Keratinocyte (primary cell): ENCODE measurements around the gene CENPS. TPM values are rescaled to one million over a fixed set of nuclear protein-coding genes. Genes with fewer than 3 reads are reported as not detected.

Experiments
- DNase-seq: peaks from one replicate; pipeline ENCODE4 v3.0.0-alpha.2; 2011; ENCODE audit warnings: low read depth, missing footprints, low spot score
- FAIRE-seq: peaks from 2 replicates; lab custom pipeline; 2011; peaks lifted over from hg19 to GRCh38; lab: Jason Lieb, UNC
- H2AFZ ChIP-seq: 2 replicates; pipeline ENCODE4 v1.6.0; 2012; ENCODE audit warnings: low read length, control low read depth, inconsistent platforms; ENCODE audit not compliant: control insufficient read depth
- H3K27ac ChIP-seq: 2 replicates; pipeline ENCODE4 v1.5.1; 2011; ENCODE audit warnings: low read length; ENCODE audit not compliant: control insufficient read depth, insufficient read depth
- H3K27me3 ChIP-seq: 3 replicates; pipeline ENCODE4 v1.6.0; 2011; ENCODE audit warnings: low read length; ENCODE audit not compliant: control insufficient read depth, insufficient read depth; ENCODE audit errors: extremely low read depth
- H3K36me3 ChIP-seq, 2 experiments: 2 replicates in 1 of 2; 3 replicates in 1 of 2; pipeline ENCODE4 v1.5.1; 2011; ENCODE audit warnings: low read length in 2 of 2, mild to moderate bottlenecking in 1 of 2; ENCODE audit not compliant: control insufficient read depth in 2 of 2, insufficient read depth in 2 of 2; ENCODE audit errors: extremely low read depth in 1 of 2
- H3K4me1 ChIP-seq: 3 replicates; pipeline ENCODE4 v1.5.1; 2011; ENCODE audit warnings: low read length; ENCODE audit not compliant: control insufficient read depth, insufficient read depth; ENCODE audit errors: extremely low read depth
- H3K4me2 ChIP-seq: 3 replicates; pipeline ENCODE4 v1.6.0; 2011; ENCODE audit warnings: low read depth, low read length; ENCODE audit not compliant: control insufficient read depth, insufficient read depth; ENCODE audit errors: extremely low read depth
- H3K4me3 ChIP-seq, 3 experiments: fragments of 200-600 bp in 1 of 3; sonication (generic) in 1 of 3; 2 replicates in 2 of 3; 3 replicates in 1 of 3; pipeline ENCODE4 v1.5.1; 2011 to 2016; ENCODE audit warnings: low read length in 3 of 3, mild to moderate bottlenecking in 3 of 3, control low read depth in 2 of 3, inconsistent platforms in 1 of 3, low read depth in 1 of 3, mixed read lengths in 1 of 3, mixed run types in 1 of 3, moderate library complexity in 1 of 3; ENCODE audit not compliant: control insufficient read depth in 2 of 3, insufficient read depth in 2 of 3; ENCODE audit errors: extremely low read depth in 1 of 3
- H3K79me2 ChIP-seq: 2 replicates; pipeline ENCODE4 v1.6.0; 2012; ENCODE audit warnings: low read length; ENCODE audit not compliant: control insufficient read depth, insufficient read depth
- H3K9ac ChIP-seq: 3 replicates; pipeline ENCODE4 v1.6.0; 2011; ENCODE audit warnings: low read length; ENCODE audit not compliant: control insufficient read depth, insufficient read depth; ENCODE audit errors: extremely low read depth
- H3K9me1 ChIP-seq: 3 replicates; pipeline ENCODE4 v1.6.0; 2011; ENCODE audit warnings: low read length; ENCODE audit not compliant: control insufficient read depth, insufficient read depth; ENCODE audit errors: extremely low read depth
- H3K9me3 ChIP-seq: 2 replicates; pipeline ENCODE4 v1.5.1; 2012; ENCODE audit warnings: low read depth, low read length; ENCODE audit not compliant: control insufficient read depth
- H4K20me1 ChIP-seq: 3 replicates; pipeline ENCODE4 v1.6.0; 2011; ENCODE audit warnings: low read length; ENCODE audit not compliant: control insufficient read depth, insufficient read depth; ENCODE audit errors: extremely low read depth
- CTCF ChIP-seq, 3 experiments: IDR thresholded peaks in 1 of 3; conservative IDR thresholded peaks in 1 of 3; optimal IDR thresholded peaks in 1 of 3; 2 replicates in 2 of 3; 3 replicates in 1 of 3; pipeline versions ENCODE3 to v1.5.1; 2011; ENCODE audit warnings: low read length in 3 of 3, mild to moderate bottlenecking in 3 of 3, moderate library complexity in 2 of 3, control low read depth in 1 of 3, inconsistent platforms in 1 of 3; ENCODE audit not compliant: insufficient read depth in 2 of 3; ENCODE audit errors: extremely low read depth in 1 of 3
- EZH2 ChIP-seq: IDR thresholded peaks from one replicate; pipeline ENCODE4 v1.6.1; 2012; ENCODE audit warnings: inconsistent platforms, mild to moderate bottlenecking, low read length, moderate library complexity
- dilution Hi-C: fragments of 300-500 bp; cut with MboI; formaldehyde crosslinking; loops from one replicate; pipeline ENCODE4 v1.7.0; 2020; ENCODE audit warnings: low sequenced_read_pairs; ENCODE audit not compliant: extremely low pct_ligation_motif_present
- polyA plus RNA-seq, 5 experiments: library from polyadenylated mRNA; depleted of rRNA in 3 of 5; stranded (reverse) in 3 of 5; stranded (forward) in 1 of 5; unstranded in 1 of 5; fragments of >200 nt; gene quantifications; 1 replicate in 1 of 5; 2 replicates in 3 of 5; 3 replicates in 1 of 5; pipeline versions ENCODE4 v1.2.1 to v1.2.3, GENCODE V29; 2011 to 2012; ENCODE audit warnings: missing spikeins in 2 of 5, low read depth in 1 of 5, low replicate concordance in 1 of 5

Gene CENPS
- polyA plus RNA-seq, 1 donor (not counting 4 experiments of a cell fraction or from before 2014, with no cell fraction given) = 10.3 TPM

GRCh38 chr1:10437052-10437451, 6.8 kb downstream of the CENPS start:
- no peak for FAIRE-seq
- Histone ChIP-seq H4K20me1 (no peaks in the 10 kb centered on the region), H3K9ac (no peak overlapping the region), H3K27me3 (no peaks in the 10 kb centered on the region), H3K79me2 (peaks cover 1% of the 10 kb centered on the region), H3K9me1 (no peaks in the 10 kb centered on the region), H3K4me2 (no peak overlapping the region), H3K4me3 (no peak overlapping the region), H2AFZ (no peak overlapping the region), H3K9me3 (no peaks in the 10 kb centered on the region), H3K27ac (no peak overlapping the region), H3K4me1 (no peaks in the 10 kb centered on the region), H3K36me3 (peaks cover 0 to 2% of the 10 kb centered on the region in 2 experiments)
- TF ChIP-seq EZH2 = no peak
- TF ChIP-seq CTCF (optimal IDR thresholded peaks at IDR 0.05 in 1 of 3, IDR thresholded peaks at IDR 0.05 in 1 of 3, conservative IDR thresholded peaks at IDR 0.05 in 1 of 3; ENCODE audit: extremely low read depth in 1 of 3, insufficient read depth in 2 of 3, low read length in 3 of 3) = no peak
- DNase-seq = no peak
- dilution Hi-C loops = no loop called here

- no peak overlapping the region for H3K27ac ChIP-seq
- no peaks in the 10 kb centered on the region for H3K79me2 ChIP-seq
- no peaks in the 10 kb centered on the region for H3K9me1 ChIP-seq
- DNase-seq = no peak
- TF ChIP-seq CTCF (optimal IDR thresholded peaks at IDR 0.05 in 1 of 3, IDR thresholded peaks at IDR 0.05 in 1 of 3, conservative IDR thresholded peaks at IDR 0.05 in 1 of 3; ENCODE audit: extremely low read depth in 1 of 3, insufficient read depth in 2 of 3, low read length in 3 of 3) = no peak
- TF ChIP-seq EZH2 = no peak
- dilution Hi-C loops = no loop called here
- FAIRE-seq = no peak
- H3K36me3 ChIP-seq = peaks cover 0 to 2% of the 10 kb centered on the region in 2 experiments
- H3K27me3 ChIP-seq = no peaks in the 10 kb centered on the region
- no peaks in the 10 kb centered on the region for H3K4me1 ChIP-seq
- no peak overlapping the region for H3K9ac ChIP-seq
- H3K4me3 ChIP-seq = no peak overlapping the region
- H3K4me2 ChIP-seq = no peak overlapping the region
- no peaks in the 10 kb centered on the region for H3K9me3 ChIP-seq
- no peak overlapping the region for H2AFZ ChIP-seq
- no peaks in the 10 kb centered on the region for H4K20me1 ChIP-seq
These were observed 8.5 kb downstream of the CENPS start for GRCh38 chr1:10438677-10439163.
